Measurements from ENCODE around the gene HOXA7. TPM values are rescaled to one million over a fixed set of nuclear protein-coding genes. Genes with fewer than 3 reads are reported as not detected.

HOXA7 gene
- total RNA-seq, 4 donors from 2014 or later, result 2.8 to 4.3 (median 3.6) TPM

GRCh38 chr7:27164367-27165088 is 8.1 kb upstream of the HOXA7 start:
- no peak for TF ChIP-seq CTCF (IDR thresholded peaks at IDR 0.05; ENCODE audit: low read depth)

- TF ChIP-seq CTCF (IDR thresholded peaks at IDR 0.05; ENCODE audit: low read depth), result no peak
Observed at GRCh38 chr7:27164045-27164366, 7.5 kb upstream of the HOXA7 start.

- TF ChIP-seq CTCF (IDR thresholded peaks at IDR 0.05; ENCODE audit: low read depth), result no peak
Observed at GRCh38 chr7:27163288-27164044, 7.0 kb upstream of the HOXA7 start.

GRCh38 chr7:27162561-27163287 is 6.2 kb upstream of the HOXA7 start:
- TF ChIP-seq CTCF (IDR thresholded peaks at IDR 0.05; ENCODE audit: low read depth), result no peak

- TF ChIP-seq CTCF (IDR thresholded peaks at IDR 0.05; ENCODE audit: low read depth), result no peak
Observed at GRCh38 chr7:27161721-27162560, 5.5 kb upstream of the HOXA7 start.

GRCh38 chr7:27161214-27161720 is 4.8 kb upstream of the HOXA7 start:
- TF ChIP-seq CTCF (IDR thresholded peaks at IDR 0.05; ENCODE audit: low read depth), result no peak

All from subcutaneous adipose tissue (tissue), 4 donors.